GM23338 (cell line): ENCODE data around the gene KCNJ10. TPM values are rescaled to one million over a fixed set of nuclear protein-coding genes. Genes with fewer than 3 reads are reported as not detected.

ENCODE experiments used
- ATAC-seq: fragments of 200-7000 bp; cut with Tn5 transposase; 3 replicates; pipeline ENCODE4 v1.9.1; 2020
- DNase-seq: peaks from one replicate; pipeline ENCODE4 v3.0.0-alpha.2; 2015; ENCODE audit warnings: low spot score
- H2AFZ ChIP-seq: fragments of 200-600 bp; sonication (generic); 2 replicates; pipeline ENCODE4 v1.8.0; 2016; ENCODE audit warnings: antibody characterized with exemption, mild to moderate bottlenecking, moderate library complexity
- H3F3A ChIP-seq: fragments of 200-600 bp; sonication (generic); replicated peaks from 2 replicates; pipeline ENCODE4 v1.8.0; 2017; ENCODE audit warnings: antibody characterized with exemption, mixed run types, low read depth
- H3K27ac ChIP-seq: fragments of 200-600 bp; sonication (generic); 2 replicates; pipeline ENCODE4 v1.6.1; 2016; ENCODE audit warnings: low read depth
- H3K27me3 ChIP-seq: fragments of 200-600 bp; sonication (generic); 2 replicates; pipeline ENCODE4 v1.8.0; 2016; ENCODE audit warnings: mild to moderate bottlenecking, mixed run types, moderate library complexity; ENCODE audit not compliant: insufficient read depth
- H3K36me3 ChIP-seq: fragments of 200-600 bp; sonication (generic); 2 replicates; pipeline ENCODE4 v1.8.0; 2016; ENCODE audit warnings: mild to moderate bottlenecking; ENCODE audit not compliant: insufficient read depth
- H3K4me1 ChIP-seq: fragments of 200-600 bp; sonication (generic); 2 replicates; pipeline ENCODE4 v1.8.0; 2016; ENCODE audit warnings: mild to moderate bottlenecking, moderate library complexity; ENCODE audit not compliant: insufficient read depth
- H3K4me2 ChIP-seq: fragments of 200-600 bp; sonication (generic); 2 replicates; pipeline ENCODE4 v1.7.1; 2017; ENCODE audit warnings: mixed run types
- H3K4me3 ChIP-seq: fragments of 200-600 bp; sonication (generic); 2 replicates; pipeline ENCODE4 v1.6.1; 2016; ENCODE audit warnings: mixed run types
- H3K79me2 ChIP-seq: fragments of 200-600 bp; sonication (generic); replicated peaks from 2 replicates; pipeline ENCODE4 v1.8.0; 2017; ENCODE audit warnings: mild to moderate bottlenecking; ENCODE audit not compliant: insufficient read depth
- H3K9me2 ChIP-seq: fragments of 200-600 bp; sonication (generic); 2 replicates; pipeline ENCODE4 v1.8.0; 2017; ENCODE audit not compliant: insufficient read depth
- H4K20me1 ChIP-seq: fragments of 200-600 bp; sonication (generic); replicated peaks from 2 replicates; pipeline ENCODE4 v1.8.0; 2017; ENCODE audit warnings: mild to moderate bottlenecking; ENCODE audit not compliant: insufficient read depth
- H3K27ac Mint-ChIP-seq: 2 replicates; pipeline ENCODE4 v1.8.0; 2020; ENCODE audit warnings: inconsistent platforms, mild to moderate bottlenecking, moderate library complexity, mixed read lengths
- H3K27me3 Mint-ChIP-seq: 3 replicates; pipeline ENCODE4 v1.8.0; 2022; ENCODE audit warnings: low read depth, mild to moderate bottlenecking, moderate library complexity, mixed read lengths, inconsistent platforms; ENCODE audit not compliant: insufficient read depth, poor library complexity
- H3K36me3 Mint-ChIP-seq: 3 replicates; pipeline ENCODE4 v1.8.0; 2021; ENCODE audit warnings: low read depth, mild to moderate bottlenecking, inconsistent platforms, moderate library complexity, mixed read lengths
- H3K4me1 Mint-ChIP-seq: 3 replicates; pipeline ENCODE4 v1.8.0; 2020; ENCODE audit warnings: mild to moderate bottlenecking, inconsistent platforms, mixed read lengths
- H3K4me3 Mint-ChIP-seq: 3 replicates; pipeline ENCODE4 v1.8.0; 2021; ENCODE audit warnings: moderate library complexity, mild to moderate bottlenecking, inconsistent platforms, mixed read lengths
- H3K9me3 Mint-ChIP-seq: 3 replicates; pipeline ENCODE4 v1.8.0; 2020; ENCODE audit warnings: moderate library complexity, mild to moderate bottlenecking, inconsistent platforms, mixed read lengths
- EZH2 ChIP-seq: fragments of 200-600 bp; sonication (generic); IDR thresholded peaks from one replicate; pipeline ENCODE4 v1.8.0; 2017; ENCODE audit warnings: antibody characterized with exemption, mild to moderate bottlenecking, low read depth; ENCODE audit not compliant: unreplicated experiment
- EZH2phosphoT487 ChIP-seq: fragments of 200-600 bp; sonication (generic); IDR thresholded peaks from one replicate; pipeline ENCODE4 v1.8.1; 2018; ENCODE audit warnings: antibody characterized with exemption; ENCODE audit not compliant: unreplicated experiment
- JUNB ChIP-seq: IDR thresholded peaks from one replicate; pipeline ENCODE4 v1.6.1; 2016; ENCODE audit warnings: antibody characterized with exemption; ENCODE audit not compliant: unreplicated experiment
- NANOG ChIP-seq: IDR thresholded peaks from 2 replicates; pipeline ENCODE4 v1.6.1; 2016; ENCODE audit warnings: antibody characterized with exemption, borderline replicate concordance
- POLR2AphosphoS5 ChIP-seq: IDR thresholded peaks from 2 replicates; pipeline ENCODE4 v1.6.1; 2016; ENCODE audit warnings: antibody characterized with exemption, low read depth
- STAT1 ChIP-seq: IDR thresholded peaks from one replicate; pipeline ENCODE4 v1.6.1; 2016; ENCODE audit warnings: antibody characterized with exemption; ENCODE audit not compliant: unreplicated experiment
- ZNF114 ChIP-seq: fragments of 250-450 bp; sonication (Bioruptor Pico); IDR thresholded peaks from 2 replicates; pipeline ENCODE4 v1.5.0; 2020; ENCODE audit warnings: mild to moderate bottlenecking, moderate library complexity
- polyA plus RNA-seq: library from polyadenylated mRNA; unstranded; fragments of >200 nt; fragmentation: Nextera tagmentation; extraction: Ambion mirVana; gene quantifications from 2 replicates; pipeline ENCODE4 v1.2.1, GENCODE V29; 2016
- total RNA-seq: library from RNA; depleted of rRNA; stranded (reverse); fragments of >200 nt; shearing (Covaris generic); gene quantifications from 2 replicates; pipeline ENCODE4 v1.2.3, GENCODE V29; 2014
- TF ChIP-seq, protein P1 (sequence below): fragments of 250-450 bp; sonication (Bioruptor Pico); IDR thresholded peaks from 2 replicates; pipeline ENCODE4 v1.5.0; 2020; ENCODE audit warnings: mild to moderate bottlenecking, moderate library complexity
- TF ChIP-seq, protein P2 (sequence below), 2 experiments: fragments of 200-600 bp in 1 of 2; sonication (generic) in 1 of 2; conservative IDR thresholded peaks; 2 replicates each; pipeline versions ENCODE4 v1.5.1 to v1.6.1; 2016 to 2017; ENCODE audit warnings: antibody characterized with exemption in 2 of 2, low read depth in 2 of 2, mild to moderate bottlenecking in 2 of 2, moderate library complexity in 1 of 2

Gene KCNJ10
- total and polyA plus RNA-seq, 2 experiments from 2014 or later = 1.4 to 2.8 TPM

DNA sequence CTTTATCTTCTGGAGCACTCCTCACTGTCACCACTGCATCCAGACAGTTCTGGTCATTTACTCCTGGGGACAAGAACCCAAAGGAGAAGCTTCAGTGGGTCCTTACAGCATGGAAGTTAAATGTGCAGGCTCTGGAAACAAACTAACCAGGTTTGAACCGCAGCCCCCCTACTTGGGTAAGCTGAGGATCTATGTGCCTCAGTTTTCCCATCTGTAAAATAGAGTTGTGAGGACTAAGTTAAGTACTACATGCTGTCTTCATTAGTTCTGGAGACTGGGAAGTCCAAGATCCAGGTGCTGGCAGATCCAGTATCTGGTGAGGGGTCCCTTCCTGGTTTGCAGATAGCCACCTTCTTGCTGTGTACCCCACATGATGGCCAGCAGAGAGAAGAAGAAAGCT is 37.6 kb upstream of the KCNJ10 start (continued):
- TF ChIP-seq, protein P1, sequence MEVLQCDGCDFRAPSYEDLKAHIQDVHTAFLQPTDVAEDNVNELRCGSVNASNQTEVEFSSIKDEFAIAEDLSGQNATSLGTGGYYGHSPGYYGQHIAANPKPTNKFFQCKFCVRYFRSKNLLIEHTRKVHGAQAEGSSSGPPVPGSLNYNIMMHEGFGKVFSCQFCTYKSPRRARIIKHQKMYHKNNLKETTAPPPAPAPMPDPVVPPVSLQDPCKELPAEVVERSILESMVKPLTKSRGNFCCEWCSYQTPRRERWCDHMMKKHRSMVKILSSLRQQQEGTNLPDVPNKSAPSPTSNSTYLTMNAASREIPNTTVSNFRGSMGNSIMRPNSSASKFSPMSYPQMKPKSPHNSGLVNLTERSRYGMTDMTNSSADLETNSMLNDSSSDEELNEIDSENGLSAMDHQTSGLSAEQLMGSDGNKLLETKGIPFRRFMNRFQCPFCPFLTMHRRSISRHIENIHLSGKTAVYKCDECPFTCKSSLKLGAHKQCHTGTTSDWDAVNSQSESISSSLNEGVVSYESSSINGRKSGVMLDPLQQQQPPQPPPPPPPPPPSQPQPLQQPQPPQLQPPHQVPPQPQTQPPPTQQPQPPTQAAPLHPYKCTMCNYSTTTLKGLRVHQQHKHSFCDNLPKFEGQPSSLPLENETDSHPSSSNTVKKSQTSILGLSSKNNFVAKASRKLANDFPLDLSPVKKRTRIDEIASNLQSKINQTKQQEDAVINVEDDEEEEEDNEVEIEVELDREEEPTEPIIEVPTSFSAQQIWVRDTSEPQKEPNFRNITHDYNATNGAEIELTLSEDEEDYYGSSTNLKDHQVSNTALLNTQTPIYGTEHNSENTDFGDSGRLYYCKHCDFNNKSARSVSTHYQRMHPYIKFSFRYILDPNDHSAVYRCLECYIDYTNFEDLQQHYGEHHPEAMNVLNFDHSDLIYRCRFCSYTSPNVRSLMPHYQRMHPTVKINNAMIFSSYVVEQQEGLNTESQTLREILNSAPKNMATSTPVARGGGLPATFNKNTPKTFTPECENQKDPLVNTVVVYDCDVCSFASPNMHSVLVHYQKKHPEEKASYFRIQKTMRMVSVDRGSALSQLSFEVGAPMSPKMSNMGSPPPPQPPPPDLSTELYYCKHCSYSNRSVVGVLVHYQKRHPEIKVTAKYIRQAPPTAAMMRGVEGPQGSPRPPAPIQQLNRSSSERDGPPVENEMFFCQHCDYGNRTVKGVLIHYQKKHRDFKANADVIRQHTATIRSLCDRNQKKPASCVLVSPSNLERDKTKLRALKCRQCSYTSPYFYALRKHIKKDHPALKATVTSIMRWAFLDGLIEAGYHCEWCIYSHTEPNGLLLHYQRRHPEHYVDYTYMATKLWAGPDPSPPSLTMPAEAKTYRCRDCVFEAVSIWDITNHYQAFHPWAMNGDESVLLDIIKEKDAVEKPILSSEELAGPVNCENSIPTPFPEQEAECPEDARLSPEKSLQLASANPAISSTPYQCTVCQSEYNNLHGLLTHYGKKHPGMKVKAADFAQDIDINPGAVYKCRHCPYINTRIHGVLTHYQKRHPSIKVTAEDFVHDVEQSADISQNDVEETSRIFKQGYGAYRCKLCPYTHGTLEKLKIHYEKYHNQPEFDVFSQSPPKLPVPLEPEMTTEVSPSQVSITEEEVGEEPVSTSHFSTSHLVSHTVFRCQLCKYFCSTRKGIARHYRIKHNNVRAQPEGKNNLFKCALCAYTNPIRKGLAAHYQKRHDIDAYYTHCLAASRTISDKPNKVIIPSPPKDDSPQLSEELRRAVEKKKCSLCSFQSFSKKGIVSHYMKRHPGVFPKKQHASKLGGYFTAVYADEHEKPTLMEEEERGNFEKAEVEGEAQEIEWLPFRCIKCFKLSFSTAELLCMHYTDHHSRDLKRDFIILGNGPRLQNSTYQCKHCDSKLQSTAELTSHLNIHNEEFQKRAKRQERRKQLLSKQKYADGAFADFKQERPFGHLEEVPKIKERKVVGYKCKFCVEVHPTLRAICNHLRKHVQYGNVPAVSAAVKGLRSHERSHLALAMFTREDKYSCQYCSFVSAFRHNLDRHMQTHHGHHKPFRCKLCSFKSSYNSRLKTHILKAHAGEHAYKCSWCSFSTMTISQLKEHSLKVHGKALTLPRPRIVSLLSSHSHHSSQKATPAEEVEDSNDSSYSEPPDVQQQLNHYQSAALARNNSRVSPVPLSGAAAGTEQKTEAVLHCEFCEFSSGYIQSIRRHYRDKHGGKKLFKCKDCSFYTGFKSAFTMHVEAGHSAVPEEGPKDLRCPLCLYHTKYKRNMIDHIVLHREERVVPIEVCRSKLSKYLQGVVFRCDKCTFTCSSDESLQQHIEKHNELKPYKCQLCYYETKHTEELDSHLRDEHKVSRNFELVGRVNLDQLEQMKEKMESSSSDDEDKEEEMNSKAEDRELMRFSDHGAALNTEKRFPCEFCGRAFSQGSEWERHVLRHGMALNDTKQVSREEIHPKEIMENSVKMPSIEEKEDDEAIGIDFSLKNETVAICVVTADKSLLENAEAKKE (CRISPR knock-in tag) = no peak
- no peak for TF ChIP-seq NANOG
- TF ChIP-seq ZNF114 (CRISPR knock-in tag) = no peak
- TF ChIP-seq, protein P2, sequence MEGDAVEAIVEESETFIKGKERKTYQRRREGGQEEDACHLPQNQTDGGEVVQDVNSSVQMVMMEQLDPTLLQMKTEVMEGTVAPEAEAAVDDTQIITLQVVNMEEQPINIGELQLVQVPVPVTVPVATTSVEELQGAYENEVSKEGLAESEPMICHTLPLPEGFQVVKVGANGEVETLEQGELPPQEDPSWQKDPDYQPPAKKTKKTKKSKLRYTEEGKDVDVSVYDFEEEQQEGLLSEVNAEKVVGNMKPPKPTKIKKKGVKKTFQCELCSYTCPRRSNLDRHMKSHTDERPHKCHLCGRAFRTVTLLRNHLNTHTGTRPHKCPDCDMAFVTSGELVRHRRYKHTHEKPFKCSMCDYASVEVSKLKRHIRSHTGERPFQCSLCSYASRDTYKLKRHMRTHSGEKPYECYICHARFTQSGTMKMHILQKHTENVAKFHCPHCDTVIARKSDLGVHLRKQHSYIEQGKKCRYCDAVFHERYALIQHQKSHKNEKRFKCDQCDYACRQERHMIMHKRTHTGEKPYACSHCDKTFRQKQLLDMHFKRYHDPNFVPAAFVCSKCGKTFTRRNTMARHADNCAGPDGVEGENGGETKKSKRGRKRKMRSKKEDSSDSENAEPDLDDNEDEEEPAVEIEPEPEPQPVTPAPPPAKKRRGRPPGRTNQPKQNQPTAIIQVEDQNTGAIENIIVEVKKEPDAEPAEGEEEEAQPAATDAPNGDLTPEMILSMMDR (conservative IDR thresholded peaks at IDR 0.05; ENCODE audit: low read depth in 2 of 2) = no peak
- no peak for TF ChIP-seq EZH2

DNA sequence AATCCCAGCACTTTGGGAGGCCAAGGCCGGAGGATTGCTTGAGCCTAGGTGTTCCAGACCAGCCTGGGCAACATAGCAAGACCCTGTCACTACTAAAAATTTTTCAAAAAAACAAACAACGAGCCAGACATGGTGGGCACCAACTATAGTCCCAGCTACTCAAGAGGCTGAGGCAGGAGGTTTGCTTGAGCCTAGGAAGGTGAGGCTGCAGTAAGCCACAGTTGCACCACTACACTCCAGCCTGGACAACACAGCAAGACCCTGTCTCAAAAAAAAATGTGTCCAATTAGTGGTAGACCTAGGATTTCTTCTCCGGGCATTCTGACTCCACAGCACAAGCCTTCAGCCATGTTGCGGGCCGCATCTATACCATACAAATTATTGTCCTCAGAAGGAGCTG is 35.2 kb upstream of the KCNJ10 start:
- Mint-ChIP-seq H3K36me3 (no peaks in the 10 kb centered on the region), H3K4me1 (peaks cover 44% of the 10 kb centered on the region), H3K4me3 (no peak overlapping the region), H3K9me3 (no peaks in the 10 kb centered on the region), H3K27ac (no peak overlapping the region), H3K27me3 (peaks cover 11% of the 10 kb centered on the region)
- H3K27ac ChIP-seq = no peak overlapping the region
- H3K36me3 ChIP-seq = no peaks in the 10 kb centered on the region
- no peak overlapping the region for H3K4me3 ChIP-seq
- no peaks in the 10 kb centered on the region for H4K20me1 ChIP-seq
- H3K4me2 ChIP-seq = no peak overlapping the region
- peaks cover 9% of the 10 kb centered on the region for H3K9me2 ChIP-seq
- 0 out of 2 replicates have a peak, but pooled peaks cover 9% of the 10 kb centered on the region for H3F3A ChIP-seq
- H3K4me1 ChIP-seq = peaks cover 26% of the 10 kb centered on the region
- no peak for DNase-seq
- H3K79me2 ChIP-seq = no peaks in the 10 kb centered on the region
- no peaks in the 10 kb centered on the region for H3K27me3 ChIP-seq
- 0 out of 2 replicates have a peak overlapping the region, but pooled peaks have one; percentile 74 for H2AFZ ChIP-seq
- ATAC-seq = no peak
- TF ChIP-seq STAT1 (no peak), POLR2AphosphoS5 (no peak), JUNB (no peak), NANOG (no peak), EZH2phosphoT487 (no peak)
- TF ChIP-seq, protein P2 (conservative IDR thresholded peaks at IDR 0.05; ENCODE audit: low read depth in 2 of 2) = no peak
